GM18870 (cell line): Measurements from ENCODE around the gene SEMA5A.

Source experiments
- ATAC-seq: cut with Tn5 transposase; IDR thresholded peaks from one replicate; pipeline ENCODE4 v1.9.1; 2021; ENCODE audit warnings: moderate library complexity; ENCODE audit not compliant: unreplicated experiment

The SEMA5A gene

DNA sequence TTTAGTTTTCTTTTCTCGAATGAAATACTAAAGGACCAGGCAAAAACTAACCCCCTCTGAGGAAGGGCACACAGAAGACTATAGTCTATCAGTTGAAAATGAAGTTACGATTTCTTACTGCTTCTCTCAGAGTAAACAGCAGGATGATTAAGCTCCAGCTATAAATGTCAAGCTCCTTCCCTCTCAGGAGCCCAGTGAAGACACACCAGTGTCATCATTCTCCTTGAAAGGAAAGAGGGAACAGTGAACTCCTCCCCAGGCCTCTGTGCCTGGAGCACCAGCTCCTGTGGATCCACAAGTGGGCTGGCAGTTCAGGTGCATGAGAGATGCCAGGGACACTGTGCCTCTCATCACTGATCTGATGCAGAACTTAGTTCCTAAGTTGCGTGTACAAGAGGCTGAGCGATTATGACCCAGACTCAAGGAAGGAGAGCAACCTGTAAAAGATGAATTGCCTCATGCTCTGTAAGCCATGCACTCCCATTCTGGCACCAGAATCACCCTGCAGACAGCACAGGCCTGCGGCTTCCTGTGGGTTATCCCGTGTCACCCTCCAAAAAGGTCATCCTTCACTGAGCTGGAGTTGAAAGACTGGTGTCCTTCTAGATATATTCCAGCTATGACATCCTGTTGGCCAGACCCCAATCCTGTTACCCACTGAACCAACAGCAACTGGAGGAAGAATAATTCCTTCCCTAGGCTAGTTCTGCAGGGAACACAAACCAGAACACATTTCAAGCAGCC, 394.0 kb downstream of the SEMA5A start:
- no peak for ATAC-seq

GRCh38 chr5:9149988-9150387, 395.9 kb downstream of the SEMA5A start:
- no peak for ATAC-seq

DNA sequence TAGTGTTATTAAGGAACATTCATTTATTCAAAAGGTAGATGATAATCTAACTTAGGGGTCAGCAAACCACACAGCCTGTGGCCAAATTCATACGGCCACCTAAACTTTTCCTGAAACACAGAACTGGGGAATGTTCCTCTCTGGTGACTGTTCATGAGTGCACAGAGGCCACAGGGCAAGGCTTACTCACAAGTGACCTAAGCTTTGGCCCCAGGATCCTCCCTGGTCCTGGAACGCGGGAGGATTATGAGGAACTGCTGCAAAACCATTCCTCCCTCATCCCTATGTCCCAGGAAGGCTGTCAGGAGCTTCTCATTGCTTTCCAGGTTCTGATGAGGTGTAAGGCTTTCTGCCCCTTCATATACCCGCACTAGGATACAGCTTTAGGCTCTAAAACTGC, 397.6 kb downstream of the SEMA5A start:
- ATAC-seq = no peak

GRCh38 chr5:9140711-9141110, 405.2 kb downstream of the SEMA5A start:
- ATAC-seq = no peak

DNA sequence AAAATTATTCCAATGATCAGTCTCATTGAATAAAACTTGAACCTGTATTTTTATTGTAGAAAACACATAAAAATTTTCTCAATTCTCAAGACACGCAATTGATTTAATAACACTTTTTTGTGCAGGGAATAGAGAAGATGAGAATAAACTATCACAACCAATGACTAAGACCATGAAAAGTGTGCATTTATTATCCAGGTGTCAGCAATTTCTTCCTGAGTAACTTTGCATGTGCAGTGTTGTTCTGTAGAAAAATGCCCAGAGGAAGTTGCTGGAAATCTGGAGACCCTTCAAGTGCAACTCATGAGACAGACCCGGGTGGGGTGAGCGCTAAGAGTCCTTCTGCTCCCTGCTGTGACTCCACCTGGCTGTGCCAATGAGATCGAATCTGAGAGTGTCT, 405.7 kb downstream of the SEMA5A start:
- ATAC-seq = no peak

- no peak for ATAC-seq
Measured at GRCh38 chr5:9139344-9139743, 406.5 kb downstream of the SEMA5A start.

DNA sequence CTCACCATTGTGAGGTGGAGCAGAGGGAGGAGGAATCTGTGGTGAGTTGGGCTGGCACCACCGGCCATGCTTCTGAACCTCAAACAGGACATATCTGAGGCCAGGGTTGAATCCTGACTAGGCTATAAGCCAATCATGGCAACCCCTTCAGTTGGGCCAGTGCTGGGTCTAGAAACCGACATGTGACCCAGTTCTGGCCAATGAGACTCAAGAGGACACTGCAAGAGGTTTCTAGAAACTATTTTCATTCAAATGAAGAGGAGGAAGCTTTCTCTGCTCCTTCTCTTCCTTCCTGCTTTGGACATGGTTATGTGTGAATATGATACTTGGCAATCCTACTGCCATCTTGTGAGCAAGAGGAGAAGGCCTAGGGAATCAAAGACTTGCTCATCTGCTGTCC, 417.7 kb downstream of the SEMA5A start:
- ATAC-seq = no peak

GRCh38 chr5:9126490-9126889, 419.4 kb downstream of the SEMA5A start:
- ATAC-seq = no peak

DNA sequence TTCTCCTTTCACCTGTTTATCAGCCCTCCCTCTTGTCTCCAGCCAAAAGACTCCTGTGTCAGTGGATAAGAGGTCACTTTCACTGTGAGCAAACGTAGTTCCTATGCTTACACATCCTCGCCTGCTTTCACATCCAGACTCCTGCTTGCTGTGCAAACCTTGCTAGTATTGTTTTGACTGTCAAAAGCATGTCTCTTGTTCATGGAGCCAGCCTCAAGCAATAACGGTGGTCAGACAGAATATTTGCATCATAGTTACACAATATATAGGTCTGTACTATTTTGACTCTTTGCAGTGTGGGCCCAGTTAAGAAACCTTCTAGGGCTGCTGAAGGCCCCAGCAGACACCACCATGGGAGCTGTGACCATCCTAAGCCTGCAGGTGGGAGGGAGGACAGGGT, 420.0 kb downstream of the SEMA5A start:
- ATAC-seq = peak; percentile 98

DNA sequence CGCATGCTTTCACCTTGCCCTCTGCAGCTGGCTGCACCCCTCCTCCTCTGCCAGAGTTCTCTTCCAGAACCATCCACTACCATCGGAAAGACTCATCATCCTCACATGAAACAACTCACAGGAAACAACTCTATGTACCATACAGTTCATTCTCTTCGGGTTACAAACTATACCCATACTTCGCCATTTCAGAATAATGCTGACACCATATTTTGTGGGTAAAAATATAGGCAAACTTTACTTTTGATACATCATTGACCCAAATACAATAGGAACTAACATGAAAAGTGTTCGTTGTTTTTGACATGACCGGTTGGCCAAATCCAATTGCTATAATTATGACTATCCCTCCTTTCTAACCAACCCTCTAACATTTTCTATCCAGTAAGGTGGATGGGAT, 421.0 kb downstream of the SEMA5A start:
- ATAC-seq = no peak

DNA sequence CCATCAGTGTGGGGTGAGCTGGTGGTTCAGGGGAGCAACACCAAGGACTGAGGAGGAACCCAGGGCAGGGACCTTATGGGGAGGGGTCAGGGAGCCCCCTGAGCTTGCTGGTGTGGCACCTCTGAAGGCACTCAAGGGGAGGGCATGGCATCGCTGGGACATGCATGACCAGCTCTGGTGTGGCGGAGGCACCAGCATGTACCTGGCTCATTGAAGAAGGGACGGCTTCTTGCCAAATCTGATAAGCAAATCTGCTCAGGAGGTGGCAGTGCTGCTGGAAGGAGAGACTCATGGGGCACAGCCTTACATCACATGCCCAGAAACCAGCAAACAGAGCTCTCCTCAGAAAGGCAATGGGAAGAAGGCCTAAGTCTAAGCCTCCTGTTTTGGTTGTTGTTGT, 421.8 kb downstream of the SEMA5A start:
- ATAC-seq = no peak

- ATAC-seq = no peak
Measured at GRCh38 chr5:9122528-9122927, 423.3 kb downstream of the SEMA5A start.

DNA sequence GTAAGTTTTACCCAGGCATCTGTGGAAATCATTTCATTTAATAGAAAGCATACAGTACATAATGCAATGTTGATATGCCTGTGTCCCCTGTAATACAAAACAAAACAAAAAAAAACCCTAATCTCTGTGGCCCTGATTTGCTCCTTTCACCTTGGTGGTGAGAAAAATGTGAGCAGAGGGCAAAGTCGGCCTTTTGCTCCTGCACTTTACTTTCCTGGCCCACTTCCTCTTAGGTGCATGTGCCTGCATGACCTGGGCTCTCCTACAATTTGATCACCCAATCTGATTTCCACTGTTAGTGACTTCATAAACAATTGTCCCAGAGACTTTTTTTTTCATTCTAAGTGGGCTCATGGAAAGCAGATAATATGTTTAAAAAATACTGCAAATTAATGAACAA, 424.3 kb downstream of the SEMA5A start:
- no peak for ATAC-seq

GRCh38 chr5:9118852-9119251, 427.0 kb downstream of the SEMA5A start:
- ATAC-seq = no peak

DNA sequence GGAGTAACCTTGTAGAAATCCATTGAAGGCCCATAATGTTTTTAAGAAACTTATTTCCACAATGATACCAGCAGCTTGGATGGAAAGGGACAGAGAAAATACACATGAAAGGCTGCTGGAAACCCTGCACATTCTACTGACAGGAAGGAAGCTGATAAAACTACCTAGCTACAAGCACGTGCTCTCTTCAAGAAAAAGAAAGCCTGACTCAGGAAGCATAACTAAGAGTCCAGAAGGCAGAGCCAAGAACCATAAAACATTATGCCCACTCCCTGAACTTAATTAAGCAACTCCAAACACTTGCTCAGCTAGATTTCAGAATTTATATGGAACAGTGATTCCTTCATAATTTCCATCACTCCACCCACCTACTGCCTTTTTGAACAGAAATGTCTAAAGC, 430.8 kb downstream of the SEMA5A start:
- no peak for ATAC-seq

DNA sequence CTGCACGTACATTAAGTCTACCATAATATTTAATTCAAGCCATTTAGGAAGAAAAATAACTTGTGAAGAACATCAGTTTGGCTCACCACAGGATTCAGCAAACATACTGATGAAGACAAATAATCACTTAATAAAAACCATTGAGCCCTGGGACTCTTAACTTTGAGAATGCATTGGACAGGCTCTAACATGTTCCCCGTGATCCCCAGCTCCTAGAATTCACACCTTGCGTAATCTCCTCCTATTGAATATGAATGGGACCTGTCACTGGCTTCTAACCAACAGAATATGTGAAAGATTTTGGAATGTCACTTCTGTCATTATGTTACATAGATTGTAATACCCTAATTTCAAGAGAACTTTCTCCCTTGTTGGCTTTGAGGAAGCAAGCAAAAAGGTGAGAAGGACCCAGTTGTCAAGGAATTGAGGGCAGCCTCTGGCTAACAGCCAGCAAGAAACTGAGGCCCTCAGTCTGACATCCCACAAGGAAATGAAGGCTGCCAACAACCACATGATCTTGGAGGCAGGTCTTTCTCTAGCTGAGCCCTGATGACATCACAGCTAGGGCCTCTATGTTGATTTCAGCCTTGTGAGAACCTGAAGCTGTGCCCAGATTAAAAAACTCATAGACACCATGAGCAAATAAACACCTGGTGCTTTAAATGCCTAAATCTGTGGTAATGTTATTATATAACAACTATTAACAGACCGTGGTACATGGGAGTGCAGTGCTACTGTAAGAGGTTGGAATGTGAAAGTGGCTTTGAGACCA, 433.2 kb downstream of the SEMA5A start:
- ATAC-seq = no peak

GRCh38 chr5:9108162-9108561, 437.7 kb downstream of the SEMA5A start:
- ATAC-seq = no peak

DNA sequence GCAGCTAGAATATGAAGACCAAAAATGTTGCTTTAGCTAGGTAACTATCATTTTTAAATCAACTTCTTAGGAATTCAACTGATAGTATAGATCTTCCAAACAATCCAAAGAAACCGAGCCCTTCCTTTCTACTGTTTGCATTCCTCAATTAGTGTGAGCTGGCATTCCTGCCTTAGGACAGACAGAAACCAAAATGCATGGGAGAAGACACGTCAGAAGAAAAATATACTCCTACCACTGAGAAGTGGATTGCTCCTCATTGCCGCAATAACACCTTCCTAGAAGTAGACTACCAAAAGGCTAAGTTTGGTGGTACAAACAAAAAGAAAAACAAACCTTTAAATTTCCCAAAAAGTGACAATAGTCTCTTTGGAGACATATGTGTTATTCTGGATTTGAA, 440.0 kb downstream of the SEMA5A start:
- ATAC-seq = no peak

- ATAC-seq = no peak
Measured at GRCh38 chr5:9104571-9105339, 441.1 kb downstream of the SEMA5A start.

- no peak for ATAC-seq
Measured at GRCh38 chr5:9103290-9103689, 442.6 kb downstream of the SEMA5A start.

- ATAC-seq = no peak
Measured at GRCh38 chr5:9099689-9100088, 446.2 kb downstream of the SEMA5A start.

DNA sequence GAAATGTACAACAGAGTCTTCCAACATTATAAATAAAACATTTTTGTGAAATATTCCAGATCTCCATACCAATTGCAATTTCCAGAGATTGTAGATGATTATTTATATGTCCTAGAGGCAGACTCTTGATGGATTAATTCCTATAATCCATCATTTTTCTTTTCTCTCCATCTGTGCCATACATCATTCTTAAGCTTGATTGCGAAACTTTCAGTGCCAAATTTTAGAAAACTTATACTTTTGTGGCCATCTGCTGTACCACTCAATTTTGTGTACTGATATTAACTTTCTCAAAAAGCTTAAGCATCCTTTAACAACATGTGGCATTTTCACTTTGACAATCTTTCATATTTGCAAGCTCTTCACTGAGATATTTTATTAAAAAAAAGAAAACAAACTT, 446.9 kb downstream of the SEMA5A start:
- no peak for ATAC-seq
